K562 (cell line): ENCODE measurements around the gene WDR55. TPM values are rescaled to one million over a fixed set of nuclear protein-coding genes. Genes with fewer than 3 reads are reported as not detected.

ENCODE experiments used
- BDP1 ChIP-seq: IDR thresholded peaks from 3 replicates; pipeline ENCODE4 v1.6.1; 2011; ENCODE audit not compliant: insufficient read length, insufficient read depth
- DMBX1 ChIP-seq: fragments of 250-450 bp; sonication (Bioruptor Pico); IDR thresholded peaks from 2 replicates; pipeline ENCODE4 v1.8.0; 2022; ENCODE audit warnings: inconsistent platforms, mild to moderate bottlenecking, moderate library complexity, borderline replicate concordance
- E2F4 ChIP-seq: sonication (generic); formaldehyde crosslinking; IDR thresholded peaks from 2 replicates; pipeline ENCODE4 v1.8.0; 2022; ENCODE audit warnings: mild to moderate bottlenecking, low read depth, missing genetic modification reagents
- EP400 ChIP-seq: fragments of 450-650 bp; IDR thresholded peaks from 2 replicates; pipeline ENCODE4 v1.6.1; 2017; ENCODE audit warnings: antibody characterized with exemption, mild to moderate bottlenecking, moderate library complexity
- FOXO4 ChIP-seq: fragments of 450-650 bp; formaldehyde crosslinking; IDR thresholded peaks from 2 replicates; pipeline ENCODE4 v1.4.0; 2020; ENCODE audit warnings: mild to moderate bottlenecking, moderate library complexity
- HOXB6 ChIP-seq: fragments of 250-450 bp; sonication (Bioruptor Pico); IDR thresholded peaks from 2 replicates; pipeline ENCODE4 v1.5.1; 2022; ENCODE audit warnings: mild to moderate bottlenecking, borderline replicate concordance
- L3MBTL2 ChIP-seq: fragments of 450-650 bp; IDR thresholded peaks from 2 replicates; pipeline ENCODE4 v1.6.1; 2016; ENCODE audit warnings: mild to moderate bottlenecking, moderate library complexity
- MAX ChIP-seq: sonication (generic); formaldehyde crosslinking; IDR thresholded peaks from 2 replicates; pipeline ENCODE4 v1.9.0; 2022; ENCODE audit warnings: mild to moderate bottlenecking, missing genetic modification reagents
- MXI1 ChIP-seq: IDR thresholded peaks from 2 replicates; pipeline ENCODE4 v1.6.1; 2011; ENCODE audit warnings: low read depth, mild to moderate bottlenecking, improper control_type of control experiment, low read length
- NCOA1 ChIP-seq: fragments of 450-650 bp; IDR thresholded peaks from 2 replicates; pipeline ENCODE4 v1.6.1; 2016; ENCODE audit warnings: low read depth
- NCOA4 ChIP-seq: fragments of 450-650 bp; IDR thresholded peaks from 2 replicates; pipeline ENCODE4 v1.6.1; 2018; ENCODE audit warnings: mild to moderate bottlenecking; ENCODE audit not compliant: partially characterized antibody
- PCBP1 ChIP-seq: fragments of 200-400 bp; formaldehyde crosslinking; IDR thresholded peaks from 2 replicates; pipeline ENCODE4 v1.6.1; 2018; ENCODE audit warnings: mild to moderate bottlenecking, low read depth, low read length; ENCODE audit not compliant: poor library complexity, severe bottlenecking
- PKNOX1 ChIP-seq: fragments of 450-650 bp; IDR thresholded peaks from 2 replicates; pipeline ENCODE4 v1.6.1; 2016
- POLR2H ChIP-seq: IDR thresholded peaks from 2 replicates; pipeline ENCODE4 v1.6.1; 2016; ENCODE audit warnings: missing genetic modification characterization, low read depth, mild to moderate bottlenecking, control low read depth, missing compliant biosample characterization, moderate library complexity
- TAL1 ChIP-seq: fragments of 450-650 bp; IDR thresholded peaks from 2 replicates; pipeline ENCODE4 v1.6.1; 2016; ENCODE audit warnings: mild to moderate bottlenecking
- TEAD4 ChIP-seq, 2 experiments: sonication (generic) in 1 of 2; formaldehyde crosslinking in 1 of 2; IDR thresholded peaks; 2 replicates each; pipeline versions ENCODE4 v1.6.1 to v1.8.0; 2012 to 2022; ENCODE audit warnings: borderline replicate concordance in 1 of 2, inconsistent platforms in 1 of 2, low read length in 1 of 2, mild to moderate bottlenecking in 1 of 2, missing genetic modification reagents in 1 of 2
- TOE1 ChIP-seq, 2 experiments: fragments of 450-650 bp in 1 of 2; sonication (generic) in 1 of 2; formaldehyde crosslinking in 1 of 2; IDR thresholded peaks; 2 replicates each; pipeline versions ENCODE4 v1.7.1 to v1.8.0; 2016 to 2022; ENCODE audit warnings: borderline replicate concordance in 2 of 2, mild to moderate bottlenecking in 2 of 2, antibody characterized with exemption in 1 of 2, inconsistent platforms in 1 of 2, low read depth in 1 of 2, missing genetic modification reagents in 1 of 2, moderate library complexity in 1 of 2
- ZBTB12 ChIP-seq: fragments of 250-450 bp; sonication (Bioruptor Pico); IDR thresholded peaks from 2 replicates; pipeline ENCODE4 v1.4.0; 2020
- ZFPM2 ChIP-seq: fragments of 250-450 bp; sonication (Bioruptor Pico); IDR thresholded peaks from 2 replicates; pipeline ENCODE4 v1.5.1; 2022; ENCODE audit warnings: mild to moderate bottlenecking
- ZNF282 ChIP-seq: sonication (generic); formaldehyde crosslinking; IDR thresholded peaks from 2 replicates; pipeline ENCODE4 v1.8.1; 2023; ENCODE audit warnings: missing genetic modification reagents
- ZNF75A ChIP-seq: fragments of 450-650 bp; formaldehyde crosslinking; IDR thresholded peaks from 2 replicates; pipeline ENCODE4 v1.4.0; 2020; ENCODE audit warnings: mild to moderate bottlenecking
- ZSCAN32 ChIP-seq: fragments of 450-650 bp; formaldehyde crosslinking; IDR thresholded peaks from 2 replicates; pipeline ENCODE4 v1.4.0; 2020; ENCODE audit warnings: mild to moderate bottlenecking, moderate library complexity
- polyA plus RNA-seq, 8 experiments: library from polyadenylated mRNA; depleted of rRNA in 4 of 8; stranded (reverse) in 5 of 8; unstranded in 3 of 8; fragments of >200 nt; fragmentation: Nextera tagmentation in 2 of 8; fragmentation: Illumina TruSeq in 1 of 8; extraction: Ambion mirVana in 2 of 8; extraction: Trizol in 1 of 8; gene quantifications; 2 replicates each; pipeline versions ENCODE4 v1.2.1 to v1.2.3, GENCODE V29; 2011 to 2014; ENCODE audit warnings: inconsistent platforms in 1 of 8, missing spikeins in 1 of 8
- total RNA-seq, 7 experiments: library from RNA; depleted of rRNA in 6 of 7; stranded (reverse); fragments of >200 nt in 6 of 7; fragmentation: Illumina TruSeq in 2 of 7; extraction: Trizol in 2 of 7; gene quantifications; 2 replicates each; pipeline versions ENCODE4 v1.2.1 to v1.2.3, GENCODE V29; 2011 to 2021; ENCODE audit warnings: low replicate concordance in 1 of 7

WDR55 gene
- total and polyA plus RNA-seq, 9 of the 15 experiments (the other 6 are each of a cell fraction or from before 2014, with no cell fraction given): 5.2 to 45.0 (median 29.3) TPM

GRCh38 chr5:140639148-140639981 lies 25.3 kb upstream of the WDR55 start, which contains the start of gene TMCO6 (continued):
- no peak for TF ChIP-seq NCOA4
- no peak for TF ChIP-seq ZFPM2 (CRISPR knock-in tag)
- TF ChIP-seq L3MBTL2: peak; percentile 88
- peak; percentile 87 for TF ChIP-seq NCOA1
- TF ChIP-seq POLR2H (tag): peak; percentile 44; the same call in 1 of the 2 replicates
- no peak for TF ChIP-seq HOXB6
- peak; percentile 69; the same call in 1 of the 2 replicates for TF ChIP-seq ZNF282 (CRISPR knock-in tag)
- no peak for TF ChIP-seq ZNF75A
- TF ChIP-seq MAX (CRISPR knock-in tag): peak; percentile 67
- TF ChIP-seq E2F4 (CRISPR knock-in tag): peak; percentile 76
- TF ChIP-seq BDP1: no peak
- TF ChIP-seq DMBX1 (CRISPR knock-in tag): no peak
- TF ChIP-seq TAL1: no peak
- TF ChIP-seq ZBTB12 (CRISPR knock-in tag): no peak
- peak; percentile 59 for TF ChIP-seq PCBP1
- peak; percentile 89 for TF ChIP-seq PKNOX1
- peak; percentile 30; the same call in 1 of the 2 replicates for TF ChIP-seq TOE1 (IDR thresholded peaks at IDR 0.05; ENCODE audit: borderline replicate concordance)
- TF ChIP-seq TOE1 (CRISPR knock-in tag; IDR thresholded peaks at IDR 0.05; ENCODE audit: borderline replicate concordance, low read depth): no peak
- peak; percentile 46; the same call in 1 of the 2 replicates for TF ChIP-seq TEAD4 (IDR thresholded peaks at IDR 0.05; ENCODE audit: low read length)
- TF ChIP-seq TEAD4 (CRISPR knock-in tag; IDR thresholded peaks at IDR 0.05; ENCODE audit: borderline replicate concordance): no peak
- no peak for TF ChIP-seq ZSCAN32
- no peak for TF ChIP-seq MXI1
- peak; percentile 81 for TF ChIP-seq EP400
- TF ChIP-seq FOXO4 (CRISPR knock-in tag): no peak
